HL-60/S4 (cell line): ENCODE measurements around the gene SHF.
"Not testable (repeated sequence)": the region's sequence is repeated elsewhere in the genome, so short reads cannot be mapped to it uniquely, and the experiment has no call there.

Experiments used
- in situ Hi-C: fragments of 300-500 bp; cut with MboI; formaldehyde crosslinking; loops from 2 replicates; pipeline ENCODE4 v1.14.3; 2022; ENCODE audit warnings: low sequenced_read_pairs

The SHF gene

DNA sequence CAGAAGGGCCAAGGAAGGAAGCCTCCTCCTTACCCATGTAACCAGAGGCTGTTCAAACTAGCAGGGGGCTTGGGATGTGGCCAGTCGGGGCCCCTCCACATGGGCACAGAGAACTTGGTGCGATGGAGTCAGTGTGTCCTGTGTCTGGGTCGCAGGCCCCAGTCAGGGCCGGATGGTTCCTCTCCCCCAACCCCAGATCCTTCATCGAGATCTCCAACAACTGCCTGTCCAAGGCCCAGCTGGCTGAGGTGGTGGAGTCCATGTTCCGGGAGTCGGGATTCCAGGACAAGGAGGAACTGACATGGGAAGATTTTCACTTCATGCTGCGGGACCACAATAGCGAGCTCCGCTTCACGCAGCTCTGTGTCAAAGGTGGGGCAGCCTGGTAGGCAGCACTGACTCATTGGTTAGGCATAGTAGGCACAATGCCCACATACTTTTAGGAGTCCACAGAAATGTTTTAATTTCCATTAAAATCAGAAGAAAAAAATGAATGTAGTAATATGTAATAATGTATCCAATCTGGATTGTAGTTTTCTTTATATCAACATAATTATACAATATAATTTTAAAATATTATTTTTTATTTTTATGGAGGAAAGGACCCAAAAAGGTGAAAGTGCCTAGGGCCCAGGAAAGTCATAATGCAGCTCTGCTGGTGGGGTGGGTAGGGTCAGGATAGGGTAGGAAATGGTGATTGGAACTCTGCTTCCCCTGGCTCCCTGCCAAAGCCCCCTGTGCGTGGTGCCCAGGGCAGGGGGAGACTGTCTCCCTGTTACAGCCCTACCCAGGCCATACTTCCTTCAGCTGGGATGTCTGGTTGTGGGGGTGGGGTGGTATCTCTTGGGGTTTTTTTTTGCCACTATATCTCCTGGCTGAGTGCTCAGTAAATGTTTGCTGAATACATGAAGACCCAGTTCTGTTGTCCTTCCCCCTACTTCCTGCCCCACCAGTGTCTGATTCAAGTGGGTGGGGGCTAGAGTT is 39.4 kb downstream of the SHF start:
- in situ Hi-C loops: no loop called here

DNA sequence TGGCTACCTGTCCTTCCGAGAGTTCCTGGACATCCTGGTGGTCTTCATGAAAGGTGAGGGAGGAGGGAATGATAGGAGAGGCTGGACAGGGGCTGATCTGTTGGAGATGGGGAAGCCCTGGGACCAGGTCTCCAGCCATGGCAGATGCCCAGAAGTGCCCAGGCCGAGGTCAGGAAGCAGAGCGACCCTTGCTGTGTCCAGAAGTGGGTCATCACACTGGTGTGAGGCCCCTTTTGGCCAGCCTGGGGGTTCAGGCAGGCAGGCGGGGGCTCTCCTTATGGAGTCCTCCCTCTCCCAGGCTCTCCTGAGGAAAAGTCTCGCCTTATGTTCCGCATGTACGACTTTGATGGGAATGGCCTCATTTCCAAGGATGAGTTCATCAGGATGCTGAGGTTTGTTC is 40.2 kb downstream of the SHF start:
- in situ Hi-C loops: no loop called here

DNA sequence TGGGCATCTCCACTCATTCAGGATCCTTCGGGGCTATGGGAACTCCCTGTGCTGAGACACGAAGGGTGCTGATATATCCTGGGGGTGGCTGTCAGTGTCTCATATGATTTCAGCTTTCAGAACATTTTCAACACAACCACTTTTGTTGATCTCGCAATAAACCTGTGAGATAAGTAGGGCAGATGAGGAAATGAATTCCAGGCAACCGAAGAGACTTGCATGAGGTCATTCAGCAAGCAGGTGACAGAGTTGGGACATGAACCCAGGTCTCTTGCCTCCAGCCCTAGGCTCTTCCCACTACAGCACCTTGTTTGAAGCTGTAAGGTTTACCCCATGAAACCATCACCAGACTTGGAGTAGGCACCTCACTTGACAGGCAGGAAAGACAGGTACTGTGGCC is 41.4 kb downstream of the SHF start:
- in situ Hi-C loops: no loop called here

DNA sequence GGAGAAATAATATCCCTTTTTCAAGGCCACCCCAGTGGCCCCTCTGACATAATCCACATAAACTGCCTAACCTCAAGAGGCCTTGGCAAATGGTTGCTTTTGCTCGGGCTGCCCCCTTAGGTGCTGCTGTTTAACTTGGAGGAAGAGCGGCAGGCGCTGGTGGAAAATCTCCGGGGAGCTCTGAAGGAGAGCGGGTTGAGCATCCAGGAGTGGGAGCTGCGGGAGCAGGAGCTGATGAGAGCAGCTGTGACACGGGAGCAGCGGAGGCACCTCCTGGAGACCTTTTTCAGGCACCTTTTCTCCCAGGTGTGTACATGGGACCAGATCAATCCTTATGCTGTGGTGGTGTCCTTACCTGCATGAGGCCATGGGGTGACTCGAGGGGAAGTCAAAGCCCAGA is 43.0 kb downstream of the SHF start:
- in situ Hi-C loops: no loop called here

DNA sequence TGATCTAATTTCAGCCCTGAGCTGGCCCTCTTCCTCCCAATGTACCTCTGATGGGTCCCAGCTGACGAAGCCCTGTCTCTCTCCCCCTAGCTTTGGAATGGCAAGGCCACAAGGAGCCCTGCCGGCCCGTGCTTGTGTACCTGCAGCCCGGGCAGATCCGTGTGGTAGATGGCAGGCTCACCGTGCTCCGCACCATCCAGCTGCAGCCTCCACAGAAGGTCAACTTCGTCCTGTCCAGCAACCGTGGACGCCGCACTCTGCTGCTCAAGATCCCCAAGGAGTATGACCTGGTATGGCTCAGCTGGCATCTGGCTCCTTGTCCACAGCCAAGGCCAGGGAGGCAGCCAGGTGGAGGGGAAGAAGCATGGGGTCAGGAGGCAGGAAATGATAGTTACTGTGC is 43.8 kb downstream of the SHF start:
- in situ Hi-C loops: no loop called here

DNA sequence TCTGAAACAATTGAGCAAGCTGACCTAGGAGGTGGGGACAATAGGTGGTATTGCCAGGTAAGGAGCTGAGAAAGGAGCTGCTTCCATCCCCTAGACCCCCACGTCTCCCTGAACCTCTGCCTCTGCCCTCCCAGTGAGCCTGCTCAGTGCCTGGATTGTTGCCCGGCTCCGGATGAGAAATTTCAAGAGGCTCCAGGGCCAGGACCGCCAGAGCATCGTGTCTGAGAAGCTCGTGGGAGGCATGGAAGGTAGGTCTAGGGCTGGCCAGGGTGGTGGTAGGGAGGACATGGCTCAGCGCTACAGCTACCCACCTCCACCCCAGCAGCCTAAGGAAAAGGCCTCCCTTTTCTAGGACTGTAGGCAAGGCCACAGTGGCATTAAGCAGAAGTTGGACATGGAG is 44.7 kb downstream of the SHF start:
- in situ Hi-C loops: no loop called here

DNA sequence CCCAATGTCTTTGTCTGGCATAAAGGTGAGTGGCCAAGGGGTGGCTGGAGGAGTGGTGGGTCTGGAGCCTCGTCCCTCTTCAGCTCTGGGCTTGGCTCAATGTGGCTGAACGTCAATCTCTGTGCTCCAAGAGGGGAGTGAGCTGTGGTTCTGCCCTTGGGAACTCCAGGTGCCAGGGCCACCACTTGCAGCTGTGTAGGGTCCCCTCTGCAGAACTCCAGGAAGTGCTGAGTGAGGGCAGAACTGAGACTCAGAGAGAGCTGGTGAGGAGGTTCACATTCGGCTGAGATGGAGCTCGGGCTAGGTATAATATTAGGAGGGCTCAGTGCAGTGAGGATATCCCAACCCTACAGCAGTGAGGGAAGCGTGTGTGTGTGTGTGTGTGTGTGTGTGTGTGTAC is 46.4 kb downstream of the SHF start:
- in situ Hi-C loops: no loop called here

DNA sequence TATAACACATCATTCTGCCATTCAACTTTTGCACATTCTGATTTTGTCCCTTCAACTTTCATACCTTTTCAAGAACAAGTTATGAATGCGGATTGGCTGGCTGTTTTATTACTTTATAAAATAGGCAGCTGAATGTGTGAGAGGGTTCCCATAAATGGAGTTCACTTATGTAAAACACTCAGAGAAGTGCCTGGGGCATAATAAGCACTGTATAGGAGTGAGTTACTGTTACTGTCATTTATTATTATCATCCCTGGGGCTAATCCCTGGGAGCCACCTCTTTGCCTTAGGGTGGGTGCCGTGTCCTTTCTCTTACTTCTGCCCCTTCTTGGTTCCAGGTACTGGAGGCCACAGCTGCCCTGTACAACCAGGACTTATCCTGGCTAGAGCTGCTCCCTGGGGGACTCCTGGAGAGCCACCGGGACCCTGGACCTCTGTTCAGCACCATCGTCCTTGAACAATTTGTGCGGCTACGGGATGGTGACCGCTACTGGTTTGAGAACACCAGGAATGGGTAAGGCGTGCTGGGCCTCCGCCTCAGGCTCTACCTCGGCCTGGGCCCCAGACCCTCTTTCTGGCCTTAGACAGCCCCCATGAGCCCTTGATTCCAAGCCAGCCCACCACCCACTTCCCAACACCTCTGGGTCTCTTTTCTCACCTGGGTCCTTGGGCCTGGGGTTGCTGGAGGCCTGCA is 47.1 kb downstream of the SHF start:
- in situ Hi-C loops: no loop called here

DNA sequence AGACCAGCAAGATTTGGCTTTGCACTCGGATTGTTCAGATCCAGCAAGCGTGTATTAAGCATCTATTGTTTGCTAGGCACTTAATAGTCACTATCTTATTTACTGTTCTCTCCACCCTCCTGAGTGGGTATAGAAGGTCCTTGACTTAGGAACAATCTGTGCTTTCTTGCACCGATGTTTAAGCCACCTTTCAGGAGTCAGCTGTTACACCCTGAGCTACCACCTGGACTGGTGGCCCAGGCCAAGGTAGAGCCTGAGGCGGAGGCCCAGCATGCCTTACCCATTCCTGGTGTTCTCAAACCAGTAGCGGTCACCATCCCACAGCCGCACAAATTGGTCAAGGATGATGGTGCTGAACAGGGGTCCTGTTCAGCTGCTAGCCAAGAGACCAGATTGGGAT is 48.0 kb downstream of the SHF start:
- in situ Hi-C loops: no loop called here

DNA sequence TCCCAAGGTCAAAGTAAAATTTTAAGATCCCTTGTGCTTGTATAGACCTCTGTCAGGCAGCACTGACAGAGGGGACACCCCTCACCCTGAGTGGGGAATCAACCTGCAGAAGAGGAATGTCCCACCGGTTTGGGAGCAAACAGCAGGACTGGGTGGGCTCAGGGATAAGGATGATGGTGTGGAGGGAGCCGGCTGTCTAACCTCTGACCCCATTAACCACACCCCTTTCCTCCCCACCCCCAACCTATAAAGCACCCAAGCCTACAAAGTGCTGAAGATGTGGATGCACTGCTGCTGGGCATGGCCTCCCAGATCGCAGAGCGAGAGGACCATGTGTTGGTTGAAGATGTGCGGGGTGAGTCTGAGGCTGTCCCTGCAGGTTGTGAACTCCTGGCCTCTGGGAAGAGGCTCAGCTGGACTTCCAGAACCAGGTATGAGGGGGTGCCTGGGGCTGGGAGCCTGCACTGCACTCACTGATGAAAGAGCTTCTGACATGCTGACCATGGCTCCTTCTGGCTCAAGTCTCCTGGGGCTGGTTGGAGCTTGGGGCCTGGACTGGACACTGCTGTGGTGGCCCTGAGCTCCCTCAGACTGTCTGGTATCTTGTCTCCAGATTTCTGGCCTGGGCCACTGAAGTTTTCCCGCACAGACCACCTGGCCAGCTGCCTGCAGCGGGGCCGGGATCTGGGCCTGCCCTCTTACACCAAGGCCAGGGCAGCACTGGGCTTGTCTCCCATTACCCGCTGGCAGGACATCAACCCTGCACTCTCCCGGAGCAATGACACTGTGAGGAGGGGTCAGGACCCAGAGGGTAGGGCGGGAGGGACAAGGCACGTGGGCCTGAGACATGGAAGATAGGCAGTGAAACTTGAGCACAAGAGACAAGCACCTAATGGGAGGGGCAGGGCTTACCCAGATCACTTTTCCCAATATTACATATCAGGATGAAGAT is 48.7 kb downstream of the SHF start:
- in situ Hi-C loops: no loop called here

DNA sequence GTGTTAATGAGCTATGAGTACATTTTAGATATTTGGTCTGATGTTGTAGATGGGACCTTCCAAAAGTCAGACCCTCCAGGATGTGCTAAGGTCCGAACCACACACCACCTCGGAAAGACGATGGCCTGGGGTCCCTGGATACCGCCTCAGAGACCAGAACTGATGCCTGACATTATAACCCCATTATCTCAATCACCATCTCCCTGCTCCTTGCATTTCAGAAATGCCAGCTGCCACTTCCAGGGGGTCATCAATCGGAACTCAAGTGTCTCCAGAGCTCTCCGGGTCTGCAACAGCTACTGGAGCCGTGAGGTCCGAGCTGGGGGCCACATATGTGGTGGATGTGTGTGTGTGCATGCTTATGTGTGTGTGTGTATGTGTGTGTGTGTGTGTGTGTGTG is 50.1 kb downstream of the SHF start:
- in situ Hi-C loops: no loop called here

DNA sequence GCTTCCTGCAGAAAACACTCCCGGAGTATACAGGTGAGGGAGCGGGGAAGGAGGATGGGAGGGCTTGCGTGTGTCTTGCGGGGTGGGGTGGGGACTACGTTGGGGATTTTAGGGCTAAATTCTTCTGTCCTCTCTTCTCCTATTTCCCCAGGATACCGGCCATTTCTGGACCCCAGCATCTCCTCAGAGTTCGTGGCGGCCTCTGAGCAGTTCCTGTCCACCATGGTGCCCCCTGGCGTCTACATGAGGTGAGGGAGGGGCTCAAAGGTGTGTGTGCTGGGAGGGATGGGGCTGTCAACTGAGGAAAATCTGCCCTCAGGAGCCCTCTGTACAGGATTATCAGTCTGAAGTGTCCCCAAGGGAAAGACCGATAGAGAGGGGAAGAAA is 51.4 kb downstream of the SHF start:
- in situ Hi-C loops: no loop called here

DNA sequence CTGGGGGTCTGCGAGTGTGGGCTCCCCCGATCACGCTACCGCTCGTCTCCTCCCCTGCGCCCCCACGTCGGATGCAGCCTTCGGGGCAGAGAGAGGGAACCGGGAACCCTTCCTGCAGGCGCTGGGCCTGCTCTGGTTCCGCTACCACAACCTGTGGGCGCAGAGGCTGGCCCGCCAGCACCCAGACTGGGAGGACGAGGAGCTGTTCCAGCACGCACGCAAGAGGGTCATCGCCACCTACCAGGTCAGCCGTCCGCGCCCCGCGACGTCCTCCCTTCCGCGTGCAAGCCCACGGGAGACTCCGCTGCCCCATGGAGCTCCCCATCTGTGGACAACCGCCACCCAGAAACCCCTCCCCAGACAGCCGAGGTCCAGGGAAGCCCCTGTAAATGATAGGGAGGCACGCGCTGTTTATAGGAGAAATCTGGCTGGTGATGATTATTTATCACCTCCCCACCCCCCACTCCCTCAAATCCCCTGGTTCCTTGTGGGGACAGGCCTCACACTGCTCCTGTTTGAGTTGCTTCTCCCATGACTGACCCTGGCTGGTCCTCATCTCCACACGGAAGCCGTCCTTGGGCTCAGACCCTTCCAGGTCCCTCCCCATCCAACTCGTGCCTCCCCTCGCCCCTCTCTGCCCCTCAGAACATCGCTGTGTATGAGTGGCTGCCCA is 51.9 kb downstream of the SHF start:
- in situ Hi-C loops: not testable (repeated sequence)

DNA sequence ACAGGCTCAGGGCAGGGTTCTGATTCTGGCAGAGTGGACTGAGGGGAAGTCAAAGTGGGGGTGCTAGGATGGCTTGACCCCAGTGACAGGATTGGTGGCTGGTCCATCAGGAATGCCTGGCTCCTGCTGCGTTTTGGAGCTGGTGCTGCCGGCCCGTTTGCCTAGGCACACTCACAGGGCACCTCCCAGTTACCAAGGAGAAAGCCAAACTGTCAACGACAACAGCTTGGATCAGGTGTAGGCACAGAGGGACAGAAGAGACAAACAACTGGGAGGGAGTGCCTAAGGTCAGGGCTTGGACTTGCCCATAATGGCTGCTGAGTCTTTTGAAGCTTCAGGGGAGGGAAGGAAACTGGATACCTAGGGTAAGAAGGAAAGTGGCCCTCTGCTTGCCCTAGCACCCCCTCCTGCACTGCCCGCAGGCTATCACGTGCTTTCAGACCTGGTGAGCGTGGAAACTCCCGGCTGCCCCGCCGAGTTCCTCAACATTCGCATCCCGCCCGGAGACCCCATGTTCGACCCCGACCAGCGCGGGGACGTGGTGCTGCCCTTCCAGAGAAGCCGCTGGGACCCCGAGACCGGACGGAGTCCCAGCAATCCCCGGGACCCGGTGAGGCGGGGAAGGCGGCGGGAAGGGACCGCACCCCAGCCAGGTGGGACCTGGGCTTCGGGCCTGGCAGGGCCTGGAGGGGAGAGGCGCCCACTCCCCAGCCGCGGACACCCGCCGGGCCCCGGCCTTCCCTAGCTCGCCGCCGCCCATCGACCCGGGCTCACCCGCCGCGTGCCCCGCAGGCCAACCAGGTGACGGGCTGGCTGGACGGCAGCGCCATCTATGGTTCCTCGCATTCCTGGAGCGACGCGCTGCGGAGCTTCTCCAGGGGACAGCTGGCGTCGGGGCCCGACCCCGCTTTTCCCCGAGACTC is 52.8 kb downstream of the SHF start:
- in situ Hi-C loops: no loop called here

DNA sequence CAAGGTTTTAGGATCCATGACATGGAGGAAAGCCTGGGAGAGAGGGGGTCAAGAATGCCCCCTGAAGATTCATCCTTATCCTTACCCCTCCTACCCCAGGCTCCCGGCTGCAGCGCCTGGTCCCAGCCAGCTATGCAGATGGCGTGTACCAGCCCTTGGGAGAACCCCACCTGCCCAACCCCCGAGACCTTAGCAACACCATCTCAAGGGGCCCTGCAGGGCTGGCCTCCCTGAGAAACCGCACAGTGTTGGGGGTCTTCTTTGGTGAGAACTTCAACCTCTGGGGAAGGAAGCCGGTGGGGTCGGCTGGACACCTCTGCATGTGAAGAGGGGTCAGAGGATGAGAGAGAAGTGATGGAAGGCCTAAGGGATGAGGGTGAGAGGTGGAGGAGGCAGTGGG is 53.7 kb downstream of the SHF start:
- in situ Hi-C loops: no loop called here

DNA sequence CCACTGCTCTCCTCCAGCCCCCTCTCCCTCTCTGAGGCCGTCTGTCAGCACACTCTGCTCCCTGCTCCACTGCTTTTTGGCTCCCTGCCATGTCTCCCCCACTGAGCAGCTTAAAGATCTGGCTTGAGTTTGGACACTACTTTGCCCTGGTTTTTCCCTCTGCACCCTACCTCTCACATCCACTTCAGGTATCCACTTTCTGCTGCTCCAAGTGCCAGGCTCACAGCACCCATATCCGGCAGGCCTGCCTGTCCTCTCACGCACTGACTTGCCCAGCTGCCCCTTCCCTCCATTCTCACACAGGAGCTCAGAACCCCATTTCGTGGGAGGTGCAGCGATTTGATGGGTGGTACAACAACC is 54.2 kb downstream of the SHF start:
- in situ Hi-C loops: no loop called here

DNA sequence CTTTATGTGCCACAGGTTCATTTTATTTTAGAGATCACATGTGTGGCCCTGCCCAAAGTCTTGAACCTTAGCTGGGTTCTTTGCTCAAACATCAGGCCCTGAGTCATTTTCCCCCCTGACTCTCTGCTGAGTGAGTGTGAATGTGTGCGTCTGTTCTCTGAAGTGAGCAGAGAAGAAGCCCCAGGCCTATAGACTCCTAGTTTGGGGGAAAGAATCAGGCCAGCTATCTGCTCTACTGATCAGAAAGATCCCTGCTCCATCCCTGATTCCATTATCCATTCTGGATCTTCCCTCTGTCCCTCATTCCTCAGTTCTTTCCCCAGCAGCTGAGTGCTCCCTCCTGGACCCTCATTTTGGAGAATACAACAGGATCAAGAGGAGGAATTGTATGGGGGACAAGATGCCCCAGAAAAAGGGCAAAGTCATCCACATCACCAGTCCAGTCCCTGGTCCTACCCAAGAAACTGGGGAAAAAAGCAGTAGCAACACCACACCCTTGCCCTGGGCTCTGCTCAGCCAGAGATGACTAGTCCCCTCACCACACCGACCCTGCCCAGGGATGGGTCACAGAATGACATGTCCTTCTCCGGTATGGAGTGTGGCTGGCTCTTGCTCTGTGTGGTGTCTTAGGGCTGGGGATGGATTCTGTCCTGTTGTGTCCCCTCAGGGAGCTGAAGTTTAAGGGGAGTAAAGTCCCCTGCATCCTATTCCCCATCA is 54.8 kb downstream of the SHF start:
- in situ Hi-C loops: no loop called here

DNA sequence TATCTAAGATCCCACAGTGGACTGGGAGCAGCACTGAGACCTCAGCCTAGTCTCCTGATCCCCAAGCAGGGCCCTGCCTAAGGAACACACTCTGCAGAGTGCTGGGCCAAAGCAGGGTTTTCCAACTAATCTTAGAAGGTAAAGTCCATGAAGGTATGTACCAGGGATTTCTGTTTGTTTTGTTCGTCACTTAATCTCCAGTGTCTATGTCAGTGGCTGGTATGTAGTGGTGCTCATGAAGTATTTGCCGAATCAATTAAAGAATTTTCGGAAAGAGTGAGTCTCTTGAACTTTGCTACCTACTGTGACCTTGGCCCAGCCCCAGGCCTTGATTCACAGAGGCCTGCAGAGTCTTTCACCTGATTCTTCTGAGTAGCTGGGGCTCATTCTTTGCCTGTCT is 56.3 kb downstream of the SHF start:
- in situ Hi-C loops: no loop called here
